Natural killer cell (primary cell): ENCODE results near the gene TEAD1. TPM values are rescaled to one million over a fixed set of nuclear protein-coding genes. Genes with fewer than 3 reads are reported as not detected.

Experiments used
- ATAC-seq, 3 donors: fragments of 150-1000 bp in 2 of 3; fragments of 200-7000 bp in 1 of 3; cut with Tn5 transposase; 1 replicate in 1 of 3; 2 replicates in 2 of 3; pipeline ENCODE4 v1.10.0; 2021; ENCODE audit warnings: mild to moderate bottlenecking in 2 of 3, moderate library complexity in 2 of 3
- DNase-seq, 2 donors: peaks; one replicate each; pipeline versions ENCODE4 v3.0.0 to v3.0.0-alpha.2; 2013 to 2021; ENCODE audit warnings: mixed read lengths in 1 of 2
- H3K27ac ChIP-seq: one replicate; pipeline ENCODE4 v1.5.1; 2013; ENCODE audit warnings: mild to moderate bottlenecking, low read length
- H3K27me3 ChIP-seq: one replicate; pipeline ENCODE4 v1.6.1; 2013; ENCODE audit warnings: low read length; ENCODE audit not compliant: control insufficient read depth, insufficient read depth
- H3K36me3 ChIP-seq: one replicate; pipeline ENCODE4 v1.6.1; 2013; ENCODE audit warnings: low read length; ENCODE audit not compliant: control insufficient read depth, insufficient read depth
- H3K4me1 ChIP-seq: one replicate; pipeline ENCODE4 v1.6.1; 2013; ENCODE audit warnings: low read length; ENCODE audit not compliant: control insufficient read depth, insufficient read depth
- H3K4me3 ChIP-seq: one replicate; pipeline ENCODE4 v1.5.1; 2013; ENCODE audit warnings: low read length
- H3K9me3 ChIP-seq: one replicate; pipeline ENCODE4 v1.6.1; 2013; ENCODE audit warnings: low read length; ENCODE audit not compliant: control insufficient read depth, insufficient read depth
- H3K27ac Mint-ChIP-seq, 2 donors: one replicate each; pipeline ENCODE4 v1.8.0; 2022; ENCODE audit warnings: mild to moderate bottlenecking in 2 of 2, mixed read lengths in 2 of 2, moderate library complexity in 1 of 2
- H3K27me3 Mint-ChIP-seq, 2 donors: one replicate each; pipeline ENCODE4 v1.8.0; 2022; ENCODE audit warnings: low read depth in 2 of 2, mixed read lengths in 2 of 2
- H3K36me3 Mint-ChIP-seq: one replicate; pipeline ENCODE4 v1.8.0; 2022; ENCODE audit warnings: mixed read lengths
- H3K4me1 Mint-ChIP-seq, 2 donors: one replicate each; pipeline ENCODE4 v1.8.0; 2022; ENCODE audit warnings: mixed read lengths in 2 of 2
- H3K4me3 Mint-ChIP-seq: one replicate; pipeline ENCODE4 v1.8.0; 2022; ENCODE audit warnings: mild to moderate bottlenecking, moderate library complexity, mixed read lengths
- H3K9me3 Mint-ChIP-seq, 2 donors: one replicate each; pipeline ENCODE4 v1.8.0; 2022; ENCODE audit warnings: mixed read lengths in 2 of 2
- CTCF ChIP-seq: fragments of 200-600 bp; IDR thresholded peaks from one replicate; pipeline ENCODE4 v1.8.0; 2022; ENCODE audit warnings: antibody characterized with exemption
- WGBS: methylation state at CpG from one replicate; pipeline ENCODE4 v1.1.7; 2013; ENCODE audit warnings: missing lambda C conversion rate; ENCODE audit not compliant: insufficient coverage; 5-methylcytosine and 5-hydroxymethylcytosine counted together
- intact Hi-C: fragments of 100-400 bp; cut with micrococcal nuclease; formaldehyde crosslinking; loops from one replicate; pipeline ENCODE4 v1.14.2; 2022
- total RNA-seq, 4 donors: library from RNA; stranded (reverse); fragments of 120-200 nt in 1 of 4; gene quantifications; one replicate each; pipeline versions ENCODE4 v1.2.3 to v1.2.4, GENCODE V29; 2013 to 2022

The TEAD1 gene
- total RNA-seq, 3 donors from 2014 or later (not counting 1 experiment from before 2014, with no cell fraction given) = not detected

- Mint-ChIP-seq H3K9me3 (no peaks in the 10 kb centered on the region), H3K27ac (no peak overlapping the region), H3K27me3 (peaks cover 18 to 33% of the 10 kb centered on the region in 2 donors), H3K36me3 (no peaks in the 10 kb centered on the region), H3K4me1 (no peaks in the 10 kb centered on the region), H3K4me3 (no peak overlapping the region)
- no peaks in the 10 kb centered on the region for H3K36me3 ChIP-seq
- H3K4me1 ChIP-seq = no peaks in the 10 kb centered on the region
- DNase-seq = no peak
- TF ChIP-seq CTCF = no peak
- no peak for ATAC-seq
- WGBS = 90% methylated on average over 8 of the region's 8 CpGs
- H3K27me3 ChIP-seq = no peaks in the 10 kb centered on the region
- no peak overlapping the region for H3K4me3 ChIP-seq
- H3K9me3 ChIP-seq = no peaks in the 10 kb centered on the region
- H3K27ac ChIP-seq = no peak overlapping the region
- intact Hi-C loops = no loop called here
Measured at GRCh38 chr11:12770966-12771597, 96.9 kb downstream of the TEAD1 start.

GRCh38 chr11:12771875-12772274 is 97.7 kb downstream of the TEAD1 start:
- TF ChIP-seq CTCF = no peak
- H3K36me3 ChIP-seq = no peaks in the 10 kb centered on the region
- DNase-seq (no peak), ATAC-seq (no peak)
- no peaks in the 10 kb centered on the region for H3K4me1 ChIP-seq
- H3K27ac ChIP-seq = no peak overlapping the region
- WGBS = 31% methylated on average over 2 of the region's 2 CpGs
- peaks cover 19 to 28% of the 10 kb centered on the region in 2 donors for H3K27me3 Mint-ChIP-seq
- H3K4me3 ChIP-seq = no peak overlapping the region
- no peaks in the 10 kb centered on the region for H3K36me3 Mint-ChIP-seq
- no peak overlapping the region for H3K4me3 Mint-ChIP-seq
- no peaks in the 10 kb centered on the region for H3K9me3 Mint-ChIP-seq
- no peaks in the 10 kb centered on the region for H3K27me3 ChIP-seq
- intact Hi-C loops = no loop called here
- no peaks in the 10 kb centered on the region for H3K9me3 ChIP-seq
- H3K27ac Mint-ChIP-seq = no peak overlapping the region
- H3K4me1 Mint-ChIP-seq = no peaks in the 10 kb centered on the region

- no peak for ATAC-seq
- 47% methylated on average over 1 of the region's 1 CpG for WGBS
- no peak for TF ChIP-seq CTCF
- Mint-ChIP-seq H3K9me3 (no peaks in the 10 kb centered on the region), H3K27ac (no peak overlapping the region), H3K36me3 (no peaks in the 10 kb centered on the region), H3K4me3 (no peak overlapping the region), H3K27me3 (peaks cover 19 to 24% of the 10 kb centered on the region in 2 donors), H3K4me1 (no peaks in the 10 kb centered on the region)
- intact Hi-C loops = no loop called here
- Histone ChIP-seq H3K4me1 (no peaks in the 10 kb centered on the region), H3K9me3 (no peaks in the 10 kb centered on the region), H3K36me3 (no peaks in the 10 kb centered on the region), H3K4me3 (no peak overlapping the region), H3K27ac (no peak overlapping the region), H3K27me3 (no peaks in the 10 kb centered on the region)
- no peak for DNase-seq
Measured at GRCh38 chr11:12772324-12772723, 98.1 kb downstream of the TEAD1 start.

- Histone ChIP-seq H3K27me3 (no peaks in the 10 kb centered on the region), H3K36me3 (no peaks in the 10 kb centered on the region), H3K9me3 (no peaks in the 10 kb centered on the region), H3K27ac (no peak overlapping the region), H3K4me1 (no peaks in the 10 kb centered on the region), H3K4me3 (no peak overlapping the region)
- WGBS = 100% methylated on average over 1 of the region's 2 CpGs
- peaks cover 19 to 20% of the 10 kb centered on the region in 2 donors for H3K27me3 Mint-ChIP-seq
- no peak for TF ChIP-seq CTCF
- no peaks in the 10 kb centered on the region for H3K36me3 Mint-ChIP-seq
- no peak overlapping the region for H3K27ac Mint-ChIP-seq
- H3K4me3 Mint-ChIP-seq = no peak overlapping the region
- H3K9me3 Mint-ChIP-seq = no peaks in the 10 kb centered on the region
- ATAC-seq (no peak), DNase-seq (no peak)
- no peaks in the 10 kb centered on the region for H3K4me1 Mint-ChIP-seq
- intact Hi-C loops = no loop called here
Measured at GRCh38 chr11:12773591-12773990, 99.4 kb downstream of the TEAD1 start.
